ENCODE results near the gene KCNK1.
"Not testable (repeated sequence)": the region's sequence is repeated elsewhere in the genome, so short reads cannot be mapped to it uniquely, and the experiment has no call there.

KCNK1 gene

DNA sequence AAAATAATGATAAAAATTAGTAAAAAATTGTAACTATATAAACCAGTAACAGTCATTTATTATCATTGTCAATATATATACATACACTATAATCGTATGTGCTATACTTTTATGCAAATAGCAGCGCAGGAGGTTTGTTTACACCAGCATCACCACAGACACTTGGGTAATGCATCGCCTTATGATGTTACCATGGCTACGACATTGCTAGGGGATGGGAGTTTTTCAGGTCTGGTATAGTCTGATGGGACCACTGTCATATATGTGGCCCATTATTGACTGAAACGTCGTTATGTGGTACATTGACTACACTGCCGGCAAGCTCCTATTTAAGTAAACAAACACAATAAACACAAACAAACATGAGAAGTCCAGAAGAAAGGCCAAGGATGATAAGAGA is 45.6 kb downstream of the KCNK1 start:
- no peak for DNase-seq
- in situ Hi-C loops (cut with HindIII; ENCODE audit: low pct_ligation_motif_present, low pct_unique_long_range_greater_than_20kb, low sequenced_read_pairs), result no loop called here

- DNase-seq, result no peak
- in situ Hi-C loops (cut with HindIII; ENCODE audit: low pct_ligation_motif_present, low pct_unique_long_range_greater_than_20kb, low sequenced_read_pairs), result no loop called here
Measured at GRCh38 chr1:233661376-233662159, 47.7 kb downstream of the KCNK1 start.

DNA sequence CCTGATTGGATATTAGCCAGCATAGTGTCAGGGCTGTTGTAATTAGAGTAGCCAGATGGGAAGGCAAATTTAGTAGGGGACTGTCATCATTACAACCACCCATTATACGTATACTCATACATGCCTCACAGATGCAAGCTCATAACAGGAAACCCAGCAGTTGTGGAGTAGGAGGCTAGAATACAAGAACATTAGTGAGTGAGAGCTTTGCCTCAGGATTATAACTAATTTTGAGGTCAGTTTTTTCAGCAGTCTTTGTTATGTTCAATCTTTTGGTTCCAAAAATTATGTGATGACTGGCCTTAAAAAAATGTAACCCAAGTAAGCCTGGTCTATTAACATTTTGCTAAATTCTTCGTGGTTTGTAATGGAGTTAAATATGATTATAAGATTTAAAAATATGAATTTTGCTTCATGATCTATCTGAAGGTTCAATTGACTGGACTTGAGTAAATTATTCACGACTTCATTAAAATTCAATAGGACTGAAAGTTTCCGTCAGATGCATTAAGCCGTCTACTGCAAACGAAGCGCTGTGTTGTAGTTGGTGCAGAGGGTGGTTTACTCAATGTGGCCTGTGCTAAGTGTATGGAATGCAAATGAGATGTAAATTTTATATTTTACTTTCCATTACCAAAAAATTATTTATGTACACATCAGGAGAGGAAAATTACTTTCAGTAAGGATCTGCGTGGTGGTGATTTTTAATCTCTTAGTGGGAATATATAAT is 48.8 kb downstream of the KCNK1 start:
- in situ Hi-C loops (cut with HindIII; ENCODE audit: low pct_ligation_motif_present, low pct_unique_long_range_greater_than_20kb, low sequenced_read_pairs), result no loop called here
- no peak for DNase-seq

DNA sequence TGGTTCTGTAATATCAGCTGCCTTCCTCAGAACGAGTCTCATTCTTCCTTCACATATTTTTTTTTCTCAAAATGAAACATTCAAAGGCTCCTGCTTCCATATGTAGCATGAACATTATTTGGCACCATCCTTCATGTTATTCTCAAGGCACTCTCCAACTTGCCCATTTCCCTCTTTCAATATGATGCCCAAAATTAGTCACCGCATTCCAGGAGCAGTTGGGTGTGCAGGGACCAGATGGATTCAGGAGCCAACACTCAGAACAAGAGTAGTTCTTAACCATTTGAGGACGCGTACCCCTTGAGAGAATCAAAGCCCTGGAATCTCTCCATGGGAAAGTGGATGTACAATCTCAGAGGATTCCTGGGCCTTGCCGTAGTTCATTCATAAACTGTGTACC is 50.3 kb downstream of the KCNK1 start:
- in situ Hi-C loops (cut with HindIII; ENCODE audit: low pct_ligation_motif_present, low pct_unique_long_range_greater_than_20kb, low sequenced_read_pairs), result no loop called here
- peak; percentile 47 for DNase-seq

DNA sequence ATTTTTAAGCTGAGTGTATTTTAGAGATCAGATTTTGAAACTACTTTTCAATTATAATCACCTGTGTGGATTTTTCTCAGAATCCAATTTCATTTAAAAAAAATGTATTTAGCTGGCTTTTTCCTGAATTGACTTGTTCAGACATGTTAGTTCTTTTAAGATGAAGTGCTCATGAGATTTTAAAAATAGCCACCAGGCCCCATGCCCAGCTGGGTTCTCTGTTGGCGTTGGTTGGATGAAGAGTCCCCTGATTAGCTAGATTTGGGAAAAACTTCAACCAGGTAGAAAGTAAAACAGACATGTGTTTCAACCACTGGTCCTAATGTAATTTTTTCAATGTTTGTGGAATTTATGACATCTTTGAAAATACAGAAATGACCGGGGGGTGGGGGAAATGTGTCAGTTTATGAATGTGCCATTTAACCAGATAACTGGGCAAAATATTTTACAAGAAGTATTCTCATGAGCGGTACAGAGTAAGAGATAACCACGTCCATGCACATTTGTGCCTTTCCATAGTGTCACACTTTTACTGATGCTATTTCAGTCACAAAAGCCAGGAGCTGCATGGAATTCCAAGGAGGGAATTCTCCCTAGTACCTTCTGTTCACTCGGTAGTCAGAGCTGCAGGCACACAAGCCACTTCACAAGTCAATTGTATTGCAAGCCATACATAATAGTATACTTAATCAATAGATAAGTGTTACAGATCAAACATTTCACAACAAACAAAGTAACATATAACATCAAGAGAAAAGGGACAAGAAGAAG is 51.1 kb downstream of the KCNK1 start:
- in situ Hi-C loops (cut with HindIII; ENCODE audit: low pct_ligation_motif_present, low pct_unique_long_range_greater_than_20kb, low sequenced_read_pairs), result no loop called here
- DNase-seq, result no peak

DNA sequence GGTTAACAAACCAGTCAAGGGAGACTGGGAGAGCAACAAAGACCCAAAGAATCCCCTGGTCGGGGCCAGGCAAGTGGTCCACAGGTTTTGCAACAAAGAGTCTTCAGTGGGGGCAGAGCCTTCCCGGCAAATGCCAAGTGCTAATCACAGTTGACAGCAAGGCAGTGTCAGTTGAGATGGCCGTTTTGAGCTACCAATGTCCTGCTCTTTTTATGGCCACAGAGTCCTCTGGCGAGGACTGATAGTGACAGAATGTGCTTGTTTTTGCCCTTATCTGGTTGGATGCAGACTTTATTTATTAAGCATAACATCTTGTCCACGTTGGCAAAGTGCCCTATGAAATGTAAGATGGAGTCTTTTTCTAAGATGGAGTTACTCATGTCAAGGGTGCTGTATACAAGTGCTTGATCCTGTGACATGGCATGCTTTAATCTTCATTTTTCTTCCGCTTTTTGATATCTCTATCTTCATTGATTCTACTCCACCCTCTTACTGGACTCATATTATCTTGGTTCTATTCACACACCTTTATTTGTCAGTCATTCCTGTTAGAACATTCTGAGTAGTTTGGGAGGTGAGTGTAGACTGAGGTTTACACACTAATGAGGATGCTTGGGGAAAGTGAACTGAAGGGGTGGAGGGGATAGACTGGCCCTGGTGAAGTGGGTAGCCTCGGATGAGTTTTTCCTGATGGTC is 51.8 kb downstream of the KCNK1 start:
- DNase-seq, result no peak
- in situ Hi-C loops (cut with HindIII; ENCODE audit: low pct_ligation_motif_present, low pct_unique_long_range_greater_than_20kb, low sequenced_read_pairs), result no loop called here

DNA sequence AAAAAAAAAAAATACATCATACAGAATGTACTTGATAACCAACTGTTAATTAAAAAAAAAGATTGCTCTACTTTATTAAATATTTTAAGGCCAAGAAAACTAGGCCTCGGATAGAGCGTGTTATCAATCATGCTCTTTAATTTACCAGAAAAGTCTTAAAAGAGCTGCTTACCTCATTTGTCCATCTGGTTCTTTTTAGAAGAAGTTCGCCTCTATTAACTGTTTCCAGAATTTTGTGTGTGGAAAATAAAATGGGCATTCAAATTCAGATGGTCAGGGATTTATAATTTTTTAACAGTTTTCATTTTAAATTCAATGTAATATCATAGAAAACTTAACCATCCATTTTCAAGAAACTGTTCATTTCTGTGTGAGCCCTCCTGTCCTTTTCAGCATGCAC is 53.8 kb downstream of the KCNK1 start:
- DNase-seq, result no peak
- in situ Hi-C loops (cut with HindIII; ENCODE audit: low pct_ligation_motif_present, low pct_unique_long_range_greater_than_20kb, low sequenced_read_pairs), result no loop called here

DNA sequence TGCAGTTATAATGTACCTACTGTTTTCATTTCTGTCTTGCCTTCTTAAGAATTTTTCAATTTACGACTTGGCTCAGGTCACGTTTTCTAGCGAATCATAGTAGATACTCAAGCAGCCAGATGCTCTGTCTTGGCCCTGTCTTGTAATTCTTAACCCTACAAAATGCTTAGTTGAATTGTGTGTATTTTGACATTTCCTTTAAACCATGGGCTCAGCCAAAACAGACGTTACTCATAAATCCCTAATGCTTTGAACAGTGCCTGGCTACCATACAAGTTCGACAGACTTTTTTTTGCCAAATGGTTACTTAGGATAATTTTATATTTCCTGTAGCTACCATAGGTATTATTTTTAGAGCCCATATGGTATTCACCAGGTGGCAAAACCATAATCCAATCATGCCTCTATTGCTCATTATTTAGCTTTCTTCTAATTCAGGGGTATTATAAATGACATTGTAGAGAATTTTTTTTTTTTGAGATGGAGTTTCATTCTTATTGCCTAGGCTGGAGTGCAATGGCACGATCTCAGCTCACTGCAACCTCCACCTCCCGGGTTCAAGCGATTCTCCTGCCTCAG is 54.3 kb downstream of the KCNK1 start:
- in situ Hi-C loops (cut with HindIII; ENCODE audit: low pct_ligation_motif_present, low pct_unique_long_range_greater_than_20kb, low sequenced_read_pairs), result no loop called here
- no peak for DNase-seq

DNA sequence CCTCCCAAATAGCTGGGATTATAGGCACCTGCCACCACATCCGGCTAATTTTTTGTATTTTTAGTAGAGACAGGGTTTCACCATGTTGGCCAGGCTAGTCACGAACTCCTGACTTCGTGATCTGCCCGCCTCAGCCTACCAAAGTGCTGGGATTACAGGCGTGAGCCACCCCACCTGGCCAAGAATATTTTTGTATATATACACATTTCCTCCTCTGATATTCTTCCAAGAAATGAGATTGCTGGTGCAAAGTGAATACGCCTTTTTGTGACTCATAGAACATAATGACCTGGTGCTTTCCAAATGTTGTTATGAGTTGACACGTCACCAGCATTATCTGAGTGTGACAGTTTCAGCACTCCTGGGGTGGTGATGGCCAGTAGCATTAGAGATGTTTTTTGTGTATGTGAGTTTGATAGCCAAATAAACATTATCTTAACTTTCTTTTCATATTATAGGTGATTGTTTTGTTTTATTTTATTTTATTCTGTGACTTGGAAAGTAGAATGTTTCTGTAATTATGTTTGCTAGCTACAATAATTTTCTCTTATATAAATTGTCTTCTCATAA is 54.9 kb downstream of the KCNK1 start:
- DNase-seq, result peak; percentile 33
- in situ Hi-C loops (cut with HindIII; ENCODE audit: low pct_ligation_motif_present, low pct_unique_long_range_greater_than_20kb, low sequenced_read_pairs), result no loop called here

- DNase-seq; in situ Hi-C loops (cut with HindIII; ENCODE audit: low pct_ligation_motif_present, low pct_unique_long_range_greater_than_20kb, low sequenced_read_pairs): not testable (repeated sequence)
Measured at GRCh38 chr1:233670363-233670762, 56.5 kb downstream of the KCNK1 start.

GRCh38 chr1:233671286-233671685 is 57.4 kb downstream of the KCNK1 start:
- in situ Hi-C loops (cut with HindIII; ENCODE audit: low pct_ligation_motif_present, low pct_unique_long_range_greater_than_20kb, low sequenced_read_pairs), result no loop called here
- no peak for DNase-seq

DNA sequence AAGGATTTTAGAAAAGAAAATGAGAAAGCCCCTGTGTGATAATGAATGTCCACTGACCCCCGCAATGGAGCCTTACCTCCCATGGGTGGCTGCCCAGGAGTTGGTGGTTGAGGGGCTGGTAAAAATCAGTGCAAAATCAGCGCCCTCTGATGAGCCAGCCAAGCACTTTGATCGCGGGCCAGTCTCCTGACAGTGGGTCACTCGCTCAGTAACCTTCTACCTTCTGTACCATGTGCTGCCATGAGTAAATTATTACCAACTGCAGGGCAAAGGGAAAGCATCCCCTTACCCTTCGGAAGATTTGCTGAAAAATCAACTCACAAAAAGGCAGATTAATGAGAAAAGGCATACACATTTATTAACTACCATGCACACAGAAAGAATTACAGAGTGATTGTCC is 58.8 kb downstream of the KCNK1 start:
- peak; percentile 37 for DNase-seq
- in situ Hi-C loops (cut with HindIII; ENCODE audit: low pct_ligation_motif_present, low pct_unique_long_range_greater_than_20kb, low sequenced_read_pairs), result no loop called here

GRCh38 chr1:233673261-233673946 is 59.5 kb downstream of the KCNK1 start:
- in situ Hi-C loops (cut with HindIII; ENCODE audit: low pct_ligation_motif_present, low pct_unique_long_range_greater_than_20kb, low sequenced_read_pairs), result no loop called here
- DNase-seq, result peak; percentile 56

GRCh38 chr1:233673947-233674431 is 60.1 kb downstream of the KCNK1 start:
- in situ Hi-C loops (cut with HindIII; ENCODE audit: low pct_ligation_motif_present, low pct_unique_long_range_greater_than_20kb, low sequenced_read_pairs), result no loop called here
- peak; percentile 15 for DNase-seq

GRCh38 chr1:233675446-233675845 is 61.5 kb downstream of the KCNK1 start:
- in situ Hi-C loops (cut with HindIII; ENCODE audit: low pct_ligation_motif_present, low pct_unique_long_range_greater_than_20kb, low sequenced_read_pairs), result no loop called here

DNA sequence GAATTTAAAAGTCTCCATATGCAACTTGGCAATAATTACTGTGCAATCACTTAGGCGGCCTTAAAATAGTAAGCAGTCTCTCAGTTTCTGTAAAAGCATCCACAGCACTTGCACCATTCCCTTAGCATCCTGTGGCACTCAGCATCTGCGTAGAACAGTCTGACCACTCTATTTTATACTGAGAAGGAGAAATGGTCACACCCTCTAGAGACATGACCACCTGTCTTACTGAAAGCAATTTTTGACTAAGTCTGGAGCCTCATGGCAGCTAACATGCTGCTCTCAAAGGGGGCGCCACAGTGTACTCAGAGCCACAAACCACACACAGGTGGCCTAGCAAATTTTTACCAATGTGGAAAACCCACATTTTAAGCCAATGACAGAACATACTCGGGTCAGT is 62.0 kb downstream of the KCNK1 start:
- no peak for DNase-seq
- in situ Hi-C loops (cut with HindIII; ENCODE audit: low pct_ligation_motif_present, low pct_unique_long_range_greater_than_20kb, low sequenced_read_pairs), result no loop called here

More at GRCh38 chr1:233675446-233675845, 61.5 kb downstream of the KCNK1 start:
- DNase-seq, result no peak

DNA sequence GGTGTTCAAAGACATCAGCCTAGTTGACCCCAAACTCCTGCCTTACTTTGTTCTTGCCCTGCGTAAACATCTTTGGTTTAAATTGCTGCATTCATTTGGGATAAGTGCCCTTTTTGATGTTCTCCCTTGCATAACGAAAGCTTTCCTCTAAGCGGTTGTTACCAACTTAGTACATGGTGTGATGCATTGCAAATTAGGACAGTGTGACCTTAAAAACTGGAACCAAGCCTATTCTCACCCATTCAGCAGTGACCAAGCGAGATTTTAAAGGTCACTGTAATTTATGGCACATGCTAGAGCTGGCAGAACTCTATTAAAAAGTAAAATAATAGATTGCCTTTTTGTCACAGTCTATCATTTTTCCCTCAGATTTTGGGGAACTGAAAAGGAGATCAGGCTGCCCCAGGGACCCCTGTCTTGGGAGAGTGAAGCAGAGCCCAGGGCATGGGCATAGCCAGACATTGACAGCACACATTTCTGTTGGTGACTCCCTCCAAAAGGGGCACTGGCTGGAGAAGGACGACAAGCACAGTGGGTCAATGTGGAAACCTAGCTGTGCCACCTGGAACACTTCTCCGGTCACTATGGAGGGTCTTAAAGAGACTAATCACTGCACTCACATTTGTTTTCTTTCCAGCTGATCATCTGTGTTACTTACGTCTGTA is 63.9 kb downstream of the KCNK1 start:
- in situ Hi-C loops (cut with HindIII; ENCODE audit: low pct_ligation_motif_present, low pct_unique_long_range_greater_than_20kb, low sequenced_read_pairs), result no loop called here
- no peak for DNase-seq

Data from ACHN (cell line).